GM06990 (cell line): ENCODE data around the gene CIB4.

Experiments used
- DNase-seq: peaks from one replicate; pipeline ENCODE4 v3.0.0-alpha.2; 2011; ENCODE audit not compliant: insufficient read length; ENCODE audit errors: extremely low read depth
- H3K27me3 ChIP-seq: replicated peaks from 2 replicates; pipeline ENCODE4 v1.6.0; 2011; ENCODE audit warnings: low read length; ENCODE audit not compliant: control insufficient read depth, insufficient read depth
- H3K36me3 ChIP-seq: 2 replicates; pipeline ENCODE4 v1.5.1; 2011; ENCODE audit warnings: low read length; ENCODE audit not compliant: control insufficient read depth, insufficient read depth
- H3K4me3 ChIP-seq: replicated peaks from 2 replicates; pipeline ENCODE4 v1.5.1; 2011; ENCODE audit warnings: low read depth, mild to moderate bottlenecking, control low read depth, low read length
- CTCF ChIP-seq: IDR thresholded peaks from 2 replicates; pipeline ENCODE4 v1.5.1; 2011; ENCODE audit warnings: low read length, control low read depth, mild to moderate bottlenecking, inconsistent platforms; ENCODE audit not compliant: insufficient read depth, poor library complexity, severe bottlenecking

The CIB4 gene

GRCh38 chr2:26564121-26564644 lies 77.0 kb downstream of the CIB4 start:
- peaks cover 6% of the 10 kb centered on the region for H3K27me3 ChIP-seq
- H3K36me3 ChIP-seq, result no peaks in the 10 kb centered on the region
- no peak for DNase-seq
- TF ChIP-seq CTCF, result no peak
- H3K4me3 ChIP-seq, result no peak overlapping the region

- TF ChIP-seq CTCF, result no peak
- no peak for DNase-seq
- Histone ChIP-seq H3K4me3 (no peak overlapping the region), H3K36me3 (no peaks in the 10 kb centered on the region), H3K27me3 (peaks cover 6% of the 10 kb centered on the region)
Observed at GRCh38 chr2:26563686-26564085, 77.5 kb downstream of the CIB4 start.

GRCh38 chr2:26562811-26563645 lies 78.1 kb downstream of the CIB4 start:
- no peak for DNase-seq
- no peak for TF ChIP-seq CTCF
- Histone ChIP-seq H3K27me3 (peaks cover 6% of the 10 kb centered on the region), H3K4me3 (no peak overlapping the region), H3K36me3 (no peaks in the 10 kb centered on the region)

GRCh38 chr2:26561918-26562810 lies 79.0 kb downstream of the CIB4 start:
- Histone ChIP-seq H3K4me3 (no peak overlapping the region), H3K36me3 (no peaks in the 10 kb centered on the region), H3K27me3 (peaks cover 6% of the 10 kb centered on the region)
- DNase-seq, result peak; percentile 20
- peak; percentile 5 for TF ChIP-seq CTCF

GRCh38 chr2:26561376-26561775 lies 79.8 kb downstream of the CIB4 start:
- H3K4me3 ChIP-seq, result no peak overlapping the region
- TF ChIP-seq CTCF, result no peak
- no peaks in the 10 kb centered on the region for H3K36me3 ChIP-seq
- H3K27me3 ChIP-seq, result peaks cover 4% of the 10 kb centered on the region
- no peak for DNase-seq
